SIG-M5 treated with dmso at 0.1 percent for 504 hours (cell line): Measurements from ENCODE around the gene CNNM1.

Experiments
- DNase-seq: peaks from one replicate; lab custom pipeline; 2025; ENCODE audit not compliant: unreplicated experiment; lab: John Stamatoyannopoulos, UW

Gene CNNM1

DNA sequence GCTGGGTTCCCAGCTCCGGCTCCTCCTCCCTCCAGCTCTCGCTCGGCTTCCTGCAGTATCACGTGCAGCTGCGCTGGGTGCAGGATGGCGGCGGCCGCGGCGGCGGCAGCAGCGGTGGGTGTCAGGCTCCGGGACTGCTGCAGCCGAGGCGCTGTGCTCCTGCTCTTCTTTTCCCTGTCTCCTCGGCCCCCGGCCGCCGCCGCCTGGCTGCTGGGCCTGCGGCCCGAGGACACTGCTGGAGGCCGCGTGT is at the start of gene CNNM1:
Gene CNNM1, plus strand, starts transcription at position 53 of the 250 bp plus-strand sequence. Its CDS starts 32 bp downstream, at position 85.
- peak; percentile 56 for DNase-seq

DNA sequence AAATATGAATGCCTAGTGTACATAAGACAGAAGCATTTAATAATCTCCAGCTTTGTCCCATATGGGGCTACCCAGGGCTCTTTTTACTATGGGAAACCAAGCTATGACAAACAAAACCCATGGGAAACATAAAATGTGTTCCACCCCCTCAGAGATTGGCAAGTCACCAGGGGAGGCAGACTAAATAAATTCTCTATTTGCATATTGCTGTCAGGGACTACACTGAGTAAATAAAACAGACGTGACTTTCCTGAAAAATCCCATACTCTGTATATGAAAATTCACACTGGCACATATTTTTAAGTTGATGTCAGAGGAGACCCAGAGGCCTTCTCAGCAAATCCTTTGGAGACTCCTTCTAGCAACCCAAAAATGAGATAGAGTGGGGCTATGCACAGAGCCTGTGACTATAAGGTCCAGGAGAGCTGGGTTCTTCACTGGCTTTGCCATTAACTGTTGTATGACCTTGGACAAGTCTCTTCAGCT is 49.5 kb upstream of the CNNM1 start:
- DNase-seq: peak; percentile 18

- no peak for DNase-seq
These were observed 48.7 kb upstream of the CNNM1 start for GRCh38 chr10:99280472-99280871.

GRCh38 chr10:99285881-99286280 is 43.3 kb upstream of the CNNM1 start:
- DNase-seq: no peak

DNA sequence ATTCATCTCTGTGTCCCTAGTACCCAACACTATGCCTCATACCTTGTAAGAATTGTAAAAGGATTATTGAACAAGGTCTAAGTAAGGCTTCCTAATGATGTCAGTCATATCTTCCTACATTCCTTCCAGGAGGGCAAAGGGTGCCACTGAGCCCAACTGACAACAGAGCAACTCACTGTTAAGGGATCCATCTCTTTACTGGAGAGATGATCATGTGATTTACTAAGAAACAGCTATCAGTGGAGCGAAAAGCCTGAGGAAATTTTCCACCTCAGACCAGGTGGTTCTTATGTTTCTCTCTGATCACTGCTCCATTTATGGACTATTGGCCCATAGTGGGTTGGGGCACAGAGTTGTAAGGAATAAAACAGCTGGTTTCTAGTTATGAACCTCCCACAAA is 38.9 kb upstream of the CNNM1 start:
- no peak for DNase-seq

GRCh38 chr10:99292159-99292558 is 37.0 kb upstream of the CNNM1 start:
- DNase-seq: no peak

GRCh38 chr10:99296605-99297004 is 32.6 kb upstream of the CNNM1 start:
- no peak for DNase-seq

GRCh38 chr10:99297033-99297432 is 32.1 kb upstream of the CNNM1 start:
- no peak for DNase-seq

- DNase-seq: no peak
These were observed 25.0 kb upstream of the CNNM1 start for GRCh38 chr10:99303899-99304861.

- DNase-seq: no peak
These were observed 24.3 kb upstream of the CNNM1 start for GRCh38 chr10:99304862-99305229.

GRCh38 chr10:99312501-99312900 is 16.7 kb upstream of the CNNM1 start:
- DNase-seq: no peak

DNA sequence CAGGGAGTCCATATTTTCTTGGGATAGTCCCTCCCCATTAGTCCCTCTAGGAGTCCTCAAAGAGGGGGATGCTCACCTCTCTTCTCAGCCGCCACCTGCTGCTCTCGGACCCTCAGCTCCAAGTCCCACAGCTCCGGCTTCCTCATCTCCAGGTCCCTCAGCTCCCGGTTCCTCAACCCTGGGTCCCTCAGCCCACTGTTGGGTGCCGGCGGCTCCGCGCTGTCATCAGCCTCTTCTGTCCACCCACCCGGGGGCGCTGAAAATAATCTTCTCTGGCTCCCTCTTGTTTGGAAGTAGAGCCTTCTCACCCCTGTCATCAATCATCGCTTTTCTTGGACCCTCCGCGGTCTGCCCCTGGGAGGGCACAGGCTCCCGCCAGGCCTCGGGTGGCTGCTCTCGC is 13.3 kb upstream of the CNNM1 start:
- no peak for DNase-seq

GRCh38 chr10:99316374-99316773 is 12.8 kb upstream of the CNNM1 start:
- DNase-seq: no peak

DNA sequence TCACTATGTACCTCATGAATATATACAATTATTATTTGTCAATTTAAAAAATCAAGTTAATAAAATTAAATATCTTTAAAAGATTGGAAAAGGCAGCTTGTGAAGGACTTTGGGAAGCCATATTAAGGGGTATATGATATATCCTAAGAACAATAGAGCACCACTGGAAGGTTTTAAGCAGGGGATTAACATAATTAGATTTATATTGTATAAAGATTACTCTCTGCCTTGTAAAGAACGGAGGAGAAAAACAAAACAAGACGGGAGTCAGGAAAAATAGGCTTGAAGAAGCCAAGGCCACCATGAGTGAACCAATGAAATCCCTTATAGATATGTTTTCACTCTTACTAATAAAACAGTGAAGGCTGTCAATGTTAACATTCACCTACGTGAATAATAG is 11.1 kb upstream of the CNNM1 start:
- no peak for DNase-seq

GRCh38 chr10:99318475-99318874 is 10.7 kb upstream of the CNNM1 start:
- no peak for DNase-seq

GRCh38 chr10:99325281-99325680 is 3.9 kb upstream of the CNNM1 start:
- no peak for DNase-seq

GRCh38 chr10:99326871-99327270 is 2.3 kb upstream of the CNNM1 start:
- DNase-seq: no peak

GRCh38 chr10:99328579-99329303 is 415 bp upstream of the CNNM1 start:
- DNase-seq: no peak

- DNase-seq: no peak
These were observed 594 bp downstream of the CNNM1 start for GRCh38 chr10:99329554-99330346.

GRCh38 chr10:99330347-99330924 is 1.3 kb downstream of the CNNM1 start:
- DNase-seq: no peak

- peak; percentile 10 for DNase-seq
These were observed 2.1 kb downstream of the CNNM1 start for GRCh38 chr10:99331207-99331803.
